Endothelial cell of hepatic sinusoid (primary cell): ENCODE results near the gene KCNJ10.

Experiments used
- in situ Hi-C: cut with HindIII; loops from 2 replicates; pipeline ENCODE4 v1.10.0; 2017; ENCODE audit warnings: low sequenced_read_pairs

The KCNJ10 gene

DNA sequence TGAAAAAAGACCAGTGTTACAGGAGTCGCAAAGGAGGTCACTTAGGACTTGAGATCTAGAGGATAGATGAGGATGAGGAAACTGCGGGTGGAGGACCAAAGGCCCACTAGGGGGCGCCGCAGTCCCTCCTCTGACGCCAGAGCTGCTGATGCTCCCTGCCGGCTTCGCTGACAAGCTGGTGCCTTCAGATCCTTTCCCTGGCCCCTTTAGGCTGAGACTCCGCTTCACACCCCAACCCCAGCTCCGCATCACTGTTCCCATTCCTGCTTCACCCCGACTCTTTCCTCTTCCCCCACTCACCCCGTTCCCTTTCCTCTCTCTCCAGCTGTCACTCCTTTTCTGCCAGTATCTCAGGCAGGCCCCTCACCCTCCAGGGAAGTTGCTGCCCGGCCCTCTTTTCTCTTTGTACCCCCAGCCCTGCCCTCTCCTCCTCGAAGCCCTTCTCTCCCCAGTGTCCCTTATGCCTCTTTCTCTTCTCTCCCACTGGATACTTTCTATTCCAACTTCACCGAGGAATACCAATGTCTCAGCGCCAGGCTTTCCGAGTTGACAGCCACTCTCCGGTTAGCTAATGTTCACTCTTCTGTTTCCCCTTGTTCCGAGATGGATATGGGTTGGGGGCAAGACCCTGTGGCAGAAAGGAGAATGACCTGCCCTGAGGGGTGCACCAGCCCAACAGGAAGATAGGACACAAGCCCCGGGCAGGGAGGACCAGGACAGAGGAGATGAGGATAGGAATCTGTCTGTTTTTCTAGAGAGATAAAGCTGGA, 15.9 kb upstream of the KCNJ10 start:
- in situ Hi-C loops, result loop anchor here (5.0 kb wide), 1 partner anchor 46 kb away; no protein-coding TSS in a partner anchor

DNA sequence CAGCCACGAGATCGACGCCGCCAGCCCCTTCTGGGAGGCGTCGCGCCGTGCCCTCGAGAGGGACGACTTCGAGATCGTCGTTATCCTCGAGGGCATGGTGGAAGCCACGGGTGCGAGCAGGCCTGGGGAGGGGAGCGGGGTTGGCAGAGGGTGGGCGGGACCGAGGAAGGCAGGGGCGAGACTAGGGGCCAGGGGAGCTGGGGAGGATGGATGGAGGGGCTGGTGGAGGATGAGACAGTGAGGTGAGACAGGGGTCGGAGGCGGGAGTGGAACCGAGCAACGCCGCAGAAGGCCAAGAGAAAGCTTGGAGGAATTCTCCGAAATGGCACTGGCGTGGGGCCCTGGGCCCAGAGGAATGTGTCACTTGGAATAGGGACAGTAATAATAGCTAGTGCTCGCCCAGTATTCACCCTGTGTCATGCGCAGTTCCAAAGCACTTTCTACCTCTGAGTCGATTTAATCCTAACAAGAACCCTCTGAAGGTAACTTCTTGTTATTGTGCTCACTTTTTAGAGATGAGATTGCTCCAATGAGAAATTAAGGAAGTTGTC, 14.9 kb upstream of the KCNJ10 start:
- in situ Hi-C loops, result loop anchor here (5.0 kb wide), 1 partner anchor 47 kb away; no protein-coding TSS in a partner anchor

DNA sequence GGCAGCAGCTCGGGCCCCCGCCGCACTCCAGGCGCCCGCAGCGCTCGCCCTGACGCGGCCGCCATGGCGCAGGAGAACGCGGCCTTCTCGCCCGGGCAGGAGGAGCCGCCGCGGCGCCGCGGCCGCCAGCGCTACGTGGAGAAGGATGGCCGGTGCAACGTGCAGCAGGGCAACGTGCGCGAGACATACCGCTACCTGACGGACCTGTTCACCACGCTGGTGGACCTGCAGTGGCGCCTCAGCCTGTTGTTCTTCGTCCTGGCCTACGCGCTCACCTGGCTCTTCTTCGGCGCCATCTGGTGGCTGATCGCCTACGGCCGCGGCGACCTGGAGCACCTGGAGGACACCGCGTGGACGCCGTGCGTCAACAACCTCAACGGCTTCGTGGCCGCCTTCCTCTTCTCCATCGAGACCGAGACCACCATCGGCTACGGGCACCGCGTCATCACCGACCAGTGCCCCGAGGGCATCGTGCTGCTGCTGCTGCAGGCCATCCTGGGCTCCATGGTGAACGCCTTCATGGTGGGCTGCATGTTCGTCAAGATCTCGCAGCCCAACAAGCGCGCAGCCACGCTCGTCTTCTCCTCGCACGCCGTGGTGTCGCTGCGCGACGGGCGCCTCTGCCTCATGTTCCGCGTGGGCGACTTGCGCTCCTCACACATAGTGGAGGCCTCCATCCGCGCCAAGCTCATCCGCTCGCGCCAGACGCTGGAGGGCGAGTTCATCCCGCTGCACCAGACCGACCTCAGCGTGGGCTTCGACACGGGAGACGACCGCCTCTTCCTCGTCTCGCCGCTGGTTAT, 14.2 kb upstream of the KCNJ10 start:
- in situ Hi-C loops, result no loop called here

DNA sequence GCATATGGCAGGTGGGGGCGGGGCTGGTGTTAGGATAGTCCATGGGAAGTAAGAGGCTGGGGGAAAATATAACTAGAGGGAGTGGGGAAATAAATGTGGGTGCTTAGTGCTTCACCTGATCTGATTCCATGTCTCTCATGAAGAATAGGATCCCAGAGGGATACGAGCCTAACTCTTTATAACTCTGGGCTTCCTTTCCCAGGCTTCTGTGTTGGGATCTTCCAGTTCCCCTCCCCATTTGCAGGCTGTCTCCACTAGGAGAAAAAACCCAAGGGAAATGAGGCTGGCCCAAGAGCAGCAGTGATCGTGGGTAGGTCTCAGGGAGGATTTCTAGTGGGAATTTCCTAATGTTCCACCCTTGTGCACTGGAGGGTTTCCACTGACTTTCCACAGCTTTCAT, 13.0 kb upstream of the KCNJ10 start:
- in situ Hi-C loops, result no loop called here

DNA sequence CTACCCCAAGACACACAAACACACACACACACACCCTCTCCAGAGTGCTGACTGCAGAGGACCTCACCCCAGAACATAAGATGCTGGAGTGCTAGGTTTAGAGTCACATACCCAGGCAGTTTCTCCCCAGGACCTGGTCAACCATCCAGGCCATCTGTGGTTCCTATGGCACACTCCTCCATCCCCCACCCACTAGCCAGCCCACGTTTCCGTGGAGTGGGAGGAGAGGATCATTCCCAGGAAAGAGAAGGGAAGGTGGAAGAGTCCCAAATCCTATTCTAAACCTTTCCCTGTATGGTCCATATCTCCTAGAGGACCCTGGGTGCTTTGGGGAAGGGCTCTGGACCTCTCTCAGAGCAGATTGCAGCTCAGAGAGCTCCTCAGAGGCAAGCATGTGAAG, 12.5 kb upstream of the KCNJ10 start:
- in situ Hi-C loops, result no loop called here

DNA sequence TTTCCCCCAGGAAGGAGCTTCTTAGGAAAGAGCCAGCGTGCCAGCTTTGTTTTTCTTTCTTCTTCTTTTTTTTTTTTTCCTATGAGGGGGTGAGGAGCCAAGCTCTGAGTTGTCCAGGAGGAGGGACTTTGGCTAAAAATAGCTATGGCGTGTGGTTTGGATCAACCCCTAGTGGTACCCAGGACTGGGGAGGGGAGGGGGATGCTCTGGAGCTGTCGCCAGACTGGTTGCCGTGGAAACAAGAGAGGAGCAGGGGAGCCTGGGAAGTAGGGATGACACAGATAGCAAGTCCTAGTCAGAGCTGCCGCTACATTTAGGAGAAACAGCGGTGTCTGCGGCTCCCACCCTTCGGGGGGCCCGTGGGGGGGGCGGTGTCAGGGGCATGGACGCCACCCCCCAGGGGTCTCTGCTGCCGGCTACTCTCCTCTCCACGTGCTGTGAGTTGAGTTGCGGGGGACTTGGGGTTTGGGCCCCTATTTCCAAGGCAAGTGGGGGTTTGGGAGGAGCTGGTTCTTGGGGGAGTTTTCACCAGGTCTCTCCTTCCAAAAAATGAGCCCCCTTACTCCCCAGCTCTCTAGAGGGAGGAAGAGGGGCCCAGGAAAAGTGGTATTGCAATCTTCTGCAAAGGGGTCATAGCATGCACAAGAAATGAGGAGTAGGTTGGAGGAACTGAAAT, 11.4 kb upstream of the KCNJ10 start, which contains the start of gene KCNJ9:
Gene KCNJ9 (plus strand): TSS at position 278 of the 676 bp plus-strand sequence. CDS start 2,493 bp downstream, outside the sequence.
- in situ Hi-C loops, result no loop called here

DNA sequence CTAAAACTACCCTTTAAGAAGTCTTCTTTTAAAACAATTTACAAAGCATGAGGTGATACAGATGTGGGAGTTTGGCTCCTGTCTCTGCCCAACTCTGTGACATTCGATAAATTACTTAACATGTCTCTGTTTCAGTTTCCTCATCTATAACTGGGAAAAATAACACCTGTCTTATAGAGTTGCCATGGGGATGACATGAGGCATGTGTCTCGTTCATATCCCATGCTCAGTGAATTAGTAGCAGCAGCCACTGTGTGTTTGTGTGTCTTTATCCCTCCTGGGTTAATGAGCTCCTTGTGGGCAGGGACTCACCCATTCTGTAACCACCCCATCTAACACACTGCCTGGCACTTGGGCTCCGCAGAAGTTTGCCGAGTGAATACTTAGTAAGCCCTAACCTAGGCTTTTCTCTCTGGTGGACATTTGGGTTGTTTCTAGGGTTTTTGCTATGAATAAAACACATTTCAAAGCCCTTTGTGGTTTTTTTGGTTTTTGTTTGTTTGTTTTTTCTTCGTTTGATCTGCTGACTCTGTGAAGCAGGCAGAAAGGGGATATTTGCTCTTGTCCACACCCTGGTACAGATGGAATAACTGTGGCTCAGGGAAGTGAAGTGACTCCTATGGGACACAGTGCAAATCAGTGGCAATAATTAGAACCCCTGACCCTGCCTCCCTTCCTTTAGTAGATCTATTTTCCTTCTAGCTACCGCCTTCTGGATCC, 10.6 kb upstream of the KCNJ10 start:
- in situ Hi-C loops, result no loop called here

DNA sequence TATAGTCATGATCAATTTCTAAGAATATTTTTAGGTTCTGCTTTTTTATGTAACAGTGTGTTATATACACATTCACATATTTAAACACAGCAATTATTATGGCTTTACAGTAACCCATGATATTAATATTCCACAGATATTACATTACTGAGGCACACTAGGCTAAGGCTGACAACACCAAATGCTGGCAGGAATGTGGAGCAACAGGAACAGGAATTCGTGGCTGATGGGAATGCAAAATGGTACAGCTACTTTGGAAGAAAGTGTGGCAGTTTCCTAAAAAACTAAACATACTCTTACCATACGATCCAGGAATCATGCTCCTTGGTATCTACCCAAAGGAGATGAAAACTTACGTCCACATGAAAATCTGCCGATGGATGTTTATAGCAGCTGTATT, 9.5 kb upstream of the KCNJ10 start:
- in situ Hi-C loops, result no loop called here

DNA sequence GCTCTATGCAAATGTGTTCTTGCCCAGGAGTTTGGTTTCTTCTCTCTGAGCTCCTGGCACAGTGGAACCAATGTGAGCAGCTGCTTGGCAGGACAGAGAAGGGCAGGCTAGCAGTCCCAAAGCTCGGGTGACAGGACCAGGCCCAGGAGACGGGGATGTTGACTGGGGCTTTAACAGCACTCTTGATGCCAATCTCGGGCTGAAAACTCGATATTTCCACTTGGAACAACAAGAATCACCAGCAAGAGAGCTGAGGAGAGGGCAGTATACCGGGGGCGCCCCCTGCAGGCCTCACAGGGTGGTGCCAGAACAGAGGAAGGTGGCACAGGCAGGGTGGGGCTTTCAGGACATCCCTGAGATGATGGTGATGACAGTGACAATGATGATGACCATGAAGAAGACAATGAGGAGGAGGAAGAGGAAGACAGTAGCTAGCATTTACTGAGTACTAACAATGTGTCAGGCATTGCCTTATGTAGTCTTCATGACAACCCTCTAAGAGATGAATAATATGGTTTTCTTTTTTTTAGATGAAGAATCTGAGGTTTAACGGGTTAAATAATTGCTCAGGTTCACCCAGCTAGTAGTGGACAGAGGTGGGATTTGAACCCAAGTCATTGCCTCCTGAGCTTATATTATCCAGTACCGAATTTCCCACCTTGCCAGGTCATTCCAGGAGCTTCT, 8.7 kb upstream of the KCNJ10 start:
- in situ Hi-C loops, result no loop called here

DNA sequence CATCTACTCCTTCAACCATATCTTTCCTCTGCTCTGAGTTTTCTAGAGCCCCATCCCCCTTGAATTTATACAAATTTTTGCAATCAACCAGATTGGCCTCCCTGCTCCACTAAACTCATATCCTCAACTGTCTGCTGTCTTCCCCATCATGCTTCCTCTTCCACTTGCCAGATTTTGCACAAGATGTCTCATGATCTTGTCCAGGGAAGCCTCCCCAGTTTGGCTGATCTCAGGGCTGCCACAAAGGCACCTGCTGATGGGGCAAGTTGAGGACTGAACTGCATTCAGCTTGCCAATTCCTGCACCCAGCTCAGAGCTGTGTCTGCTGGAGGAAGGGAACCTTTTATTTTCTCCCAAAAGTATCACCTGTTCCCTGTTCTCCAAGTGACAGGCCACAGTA, 7.5 kb upstream of the KCNJ10 start:
- in situ Hi-C loops, result no loop called here

DNA sequence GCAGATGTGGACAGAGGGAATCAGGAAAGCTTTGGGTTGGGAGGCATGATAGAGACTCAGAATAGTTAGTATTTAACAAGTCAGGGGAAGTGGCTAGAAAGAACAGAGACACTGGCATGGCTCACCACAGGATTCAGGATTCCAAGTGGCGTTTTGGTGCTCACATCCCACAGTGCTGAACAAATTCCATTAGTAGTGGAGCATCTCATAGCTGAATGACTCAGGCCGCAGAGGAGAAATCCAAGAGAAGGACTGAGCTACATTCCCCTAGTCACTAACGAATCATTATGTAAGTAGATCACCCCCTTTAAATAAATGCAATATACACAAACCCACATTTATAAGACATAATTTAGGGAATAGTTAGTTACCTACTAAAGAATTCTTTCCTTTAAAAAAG, 6.3 kb upstream of the KCNJ10 start:
- in situ Hi-C loops, result no loop called here

DNA sequence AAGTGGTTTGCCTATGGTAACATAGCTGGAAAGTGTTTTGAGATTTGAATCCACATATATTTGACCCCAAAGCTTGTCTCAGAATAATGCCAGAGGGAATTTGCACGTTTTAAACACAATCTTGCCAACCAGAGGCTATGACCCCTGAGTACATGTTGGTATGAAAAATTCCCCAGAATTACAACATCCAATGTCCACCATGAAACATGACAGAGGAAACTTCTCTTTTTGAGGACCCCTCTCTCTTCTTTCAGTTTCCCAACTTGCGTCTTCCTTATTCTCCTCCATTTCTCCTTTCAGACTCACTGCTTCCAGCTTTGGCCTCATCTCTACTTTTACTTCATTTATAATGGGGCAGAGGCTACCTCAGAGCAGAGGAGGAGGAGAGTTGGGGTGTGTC, 5.9 kb upstream of the KCNJ10 start:
- in situ Hi-C loops, result no loop called here

DNA sequence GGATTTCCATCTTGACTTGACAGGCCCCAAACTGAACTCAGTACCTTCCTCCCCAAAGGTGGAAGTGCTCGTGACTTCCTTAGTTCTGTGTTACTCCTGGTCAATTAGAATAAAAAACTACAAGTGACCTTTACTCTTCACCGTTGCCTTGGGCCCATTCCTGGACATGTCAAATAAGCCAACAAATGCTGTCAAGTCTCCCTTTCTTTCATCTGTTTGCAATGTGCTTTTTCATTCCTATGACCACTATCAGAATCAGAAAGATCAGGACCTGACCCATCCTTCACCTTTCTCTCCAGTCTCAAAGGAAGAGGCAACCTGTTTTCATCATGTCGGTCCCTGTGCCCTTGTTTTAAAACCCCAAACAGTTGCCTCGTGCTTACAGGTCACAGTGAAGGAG, 4.9 kb upstream of the KCNJ10 start:
- in situ Hi-C loops, result loop anchor here (5.0 kb wide), 1 partner anchor 108 kb away; no protein-coding TSS in a partner anchor

DNA sequence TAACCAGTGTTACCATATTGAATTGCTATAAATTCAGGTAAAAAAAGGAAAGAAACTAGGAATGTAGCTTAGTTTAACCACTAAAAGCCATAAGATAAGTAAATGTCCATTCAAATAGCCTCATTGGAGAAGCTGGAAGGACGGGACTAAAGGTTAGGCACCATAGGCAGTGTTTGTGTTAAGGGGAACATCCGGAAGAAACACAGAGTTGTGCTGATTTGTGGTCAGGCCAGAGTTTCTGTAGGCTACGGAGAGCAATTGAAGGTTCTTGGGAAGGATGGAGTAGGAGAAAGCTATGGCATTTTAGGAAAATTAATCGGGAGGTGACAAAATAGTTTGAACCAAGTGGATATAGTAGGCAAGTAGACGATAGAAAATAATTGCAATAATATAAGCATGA, 1.3 kb upstream of the KCNJ10 start:
- in situ Hi-C loops, result loop anchor here (5.0 kb wide), 1 partner anchor 104 kb away; no protein-coding TSS in a partner anchor

DNA sequence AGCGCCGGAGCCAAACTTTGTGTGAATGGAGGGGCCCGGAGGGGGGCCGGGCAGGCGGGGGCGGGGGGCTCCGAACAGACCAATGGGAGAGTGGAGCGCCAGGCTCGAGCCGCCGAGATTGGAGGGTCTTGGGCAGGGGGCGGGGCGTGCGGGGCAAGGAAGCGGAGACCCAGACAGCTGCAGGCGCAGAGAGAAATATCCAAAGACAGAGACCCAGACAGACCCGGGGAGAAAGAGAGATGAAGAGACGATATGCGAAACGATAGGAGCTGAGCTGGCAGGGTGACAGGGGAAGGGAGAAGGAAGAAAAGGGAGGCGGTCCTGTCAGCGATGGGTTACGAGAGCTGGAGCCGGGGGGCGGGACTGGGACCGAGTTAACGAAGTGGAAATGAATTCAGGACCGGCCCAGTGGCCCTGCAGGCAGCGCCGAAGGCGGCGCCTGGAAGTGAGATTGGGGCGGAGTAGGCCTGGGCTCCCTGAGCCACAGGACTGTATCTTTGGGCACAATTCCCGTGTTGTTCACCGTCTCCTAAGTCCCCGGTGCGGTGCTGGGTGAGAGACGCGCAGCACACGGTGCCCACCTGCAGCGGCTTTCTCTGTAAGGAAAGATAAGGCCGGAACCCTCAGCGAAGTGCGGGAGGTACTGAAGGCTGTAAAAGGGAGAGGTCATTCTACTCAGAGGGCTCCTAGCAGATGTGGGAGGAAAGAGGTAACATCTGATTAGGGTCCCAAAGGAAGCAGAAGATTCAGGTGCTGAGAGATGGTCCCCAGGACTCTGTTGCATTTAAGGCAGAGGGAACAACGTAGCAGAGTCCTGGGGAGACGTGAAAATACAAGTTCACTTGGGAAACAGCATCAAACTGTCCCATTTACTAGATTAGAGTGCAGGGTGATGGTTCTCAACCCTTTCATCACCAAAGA, 543 bp upstream of the KCNJ10 start:
- in situ Hi-C loops, result loop anchor here (5.0 kb wide), 1 partner anchor 103 kb away; no protein-coding TSS in a partner anchor

DNA sequence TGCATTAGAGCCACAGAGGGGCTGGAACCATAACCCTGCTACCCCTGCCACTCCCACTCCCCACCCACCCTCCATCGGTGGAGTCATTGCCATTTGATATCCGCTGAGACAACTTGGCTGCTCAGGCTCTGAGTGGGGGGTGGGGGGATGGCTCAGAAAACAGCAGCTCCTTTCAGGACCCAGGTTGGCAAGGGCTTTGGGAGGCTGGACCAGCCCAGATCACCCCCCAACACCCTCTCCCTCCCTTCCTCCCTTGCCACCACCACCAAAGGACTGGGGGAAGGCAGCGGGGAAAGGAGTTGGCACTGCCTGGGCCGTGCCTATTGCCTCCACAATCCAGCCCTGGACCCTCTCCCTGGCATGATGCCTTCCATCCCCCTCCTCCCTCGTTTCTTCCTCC, 1.7 kb downstream of the KCNJ10 start:
- in situ Hi-C loops, result loop anchor here (5.0 kb wide), 1 partner anchor 59 kb away; no protein-coding TSS in a partner anchor

DNA sequence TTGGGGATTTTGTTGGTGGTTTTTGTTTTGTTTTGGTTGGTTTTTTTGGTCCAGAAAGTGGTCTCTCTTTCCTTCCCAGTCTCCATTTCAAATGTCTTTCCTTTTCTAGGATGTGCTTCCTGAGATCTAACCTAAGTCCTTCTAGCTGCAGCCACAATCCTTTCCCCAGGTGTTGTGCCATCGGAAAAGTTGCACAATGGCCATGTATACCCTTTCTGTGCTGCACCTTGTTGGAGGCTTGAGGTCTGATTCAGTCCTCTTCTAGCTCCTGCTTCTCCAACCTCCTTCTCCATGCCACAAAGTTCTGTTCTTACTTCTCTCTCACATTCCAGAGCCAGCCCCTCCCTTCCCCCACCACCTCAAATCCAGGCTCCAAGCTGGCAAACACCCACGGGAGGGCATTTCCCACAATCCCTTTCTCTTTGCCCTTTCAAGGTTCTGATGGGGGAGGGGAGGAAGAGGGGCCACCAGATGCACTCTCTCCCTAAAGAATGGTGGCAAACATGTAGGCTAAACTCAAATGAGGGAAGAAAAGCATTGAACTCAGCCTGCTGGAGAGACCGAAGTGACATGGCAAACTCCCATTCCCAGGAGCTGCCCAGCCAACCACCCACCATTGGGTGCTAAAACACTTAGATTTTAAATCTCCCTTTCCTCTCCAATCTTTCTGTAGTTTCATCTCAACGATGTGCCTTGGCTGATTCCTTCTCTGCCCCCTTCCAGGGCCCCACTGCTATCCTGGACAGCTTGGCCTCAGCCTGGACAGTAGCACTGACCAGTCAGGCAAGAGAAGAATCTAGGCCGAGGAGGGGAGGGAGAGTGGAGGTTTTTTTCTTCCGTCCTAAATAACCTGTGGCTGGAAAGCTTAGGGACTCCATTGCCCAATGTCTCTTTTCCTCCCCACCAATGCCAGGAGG, 2.9 kb downstream of the KCNJ10 start:
- in situ Hi-C loops, result loop anchor here (5.0 kb wide), 1 partner anchor 60 kb away; no protein-coding TSS in a partner anchor
